GM19099 (cell line): Measurements from ENCODE around the gene UXS1.

ENCODE experiments used
- POLR2A ChIP-seq: IDR thresholded peaks from 3 replicates; pipeline ENCODE4 v1.6.1; 2011; ENCODE audit warnings: low read depth; ENCODE audit not compliant: insufficient read length; ENCODE audit errors: extremely low read depth

Gene UXS1

GRCh38 chr2:106073678-106074406, 120.3 kb downstream of the UXS1 start:
- no peak for TF ChIP-seq POLR2A

- TF ChIP-seq POLR2A, result no peak
Measured at GRCh38 chr2:106070181-106070580, 123.9 kb downstream of the UXS1 start.

GRCh38 chr2:106068451-106068850, 125.7 kb downstream of the UXS1 start:
- no peak for TF ChIP-seq POLR2A

- no peak for TF ChIP-seq POLR2A
Measured at GRCh38 chr2:106065983-106066820, 127.9 kb downstream of the UXS1 start.

GRCh38 chr2:106065268-106065982, 128.7 kb downstream of the UXS1 start:
- TF ChIP-seq POLR2A, result no peak

GRCh38 chr2:106063181-106063580, 130.9 kb downstream of the UXS1 start:
- no peak for TF ChIP-seq POLR2A

- TF ChIP-seq POLR2A, result no peak
Measured at GRCh38 chr2:106062627-106063026, 131.5 kb downstream of the UXS1 start.

- TF ChIP-seq POLR2A, result no peak
Measured at GRCh38 chr2:106061611-106062349, 132.3 kb downstream of the UXS1 start.

- no peak for TF ChIP-seq POLR2A
Measured at GRCh38 chr2:106059416-106060065, 134.6 kb downstream of the UXS1 start.

GRCh38 chr2:106058469-106059137, 135.5 kb downstream of the UXS1 start:
- no peak for TF ChIP-seq POLR2A

- TF ChIP-seq POLR2A, result no peak
Measured at GRCh38 chr2:106057206-106057605, 136.9 kb downstream of the UXS1 start.

GRCh38 chr2:106054880-106055655, 139.0 kb downstream of the UXS1 start:
- TF ChIP-seq POLR2A, result no peak

- no peak for TF ChIP-seq POLR2A
Measured at GRCh38 chr2:106054321-106054720, 139.8 kb downstream of the UXS1 start.
